ENCODE measurements around the gene TRAFD1. TPM values are rescaled to one million over a fixed set of nuclear protein-coding genes. Genes with fewer than 3 reads are reported as not detected.
A peak's percentile ranks its signal among the peaks of the same experiment; 100 is the strongest.
"Not testable (repeated sequence)": the region's sequence is repeated elsewhere in the genome, so short reads cannot be mapped to it uniquely, and the experiment has no call there.

The TRAFD1 gene
- total RNA-seq, 1 donor from 2014 or later, result 36.8 TPM

DNA sequence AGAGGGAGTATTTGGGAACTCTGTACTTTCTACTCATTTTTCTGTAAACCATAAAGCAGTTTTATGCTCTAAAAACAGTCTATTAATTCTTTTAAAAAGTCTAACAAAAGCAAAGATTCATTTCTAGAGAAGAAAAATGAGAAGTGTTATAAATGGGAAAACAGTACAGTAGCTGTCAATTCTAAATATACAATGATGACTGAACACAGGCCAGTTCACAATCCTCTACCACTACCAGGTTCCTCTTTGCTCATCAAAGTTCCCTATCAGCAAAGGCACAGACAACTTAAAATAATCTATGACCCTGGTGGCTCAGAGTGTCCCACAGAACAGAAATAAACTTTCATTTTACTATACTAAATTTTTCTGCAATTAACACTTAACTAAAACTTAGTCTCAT lies 29.3 kb upstream of the TRAFD1 start:
- DNase-seq (ENCODE audit: extremely low spot score in 2 of 2), result no peak
- peaks cover 0 to 32% of the 10 kb centered on the region in 2 donors for H3K36me3 ChIP-seq
- H3K27me3 ChIP-seq, result no peaks in the 10 kb centered on the region
- no peak overlapping the region for H3K4me3 ChIP-seq
- no peaks in the 10 kb centered on the region for H3K9me3 ChIP-seq
- intact Hi-C loops (cut with DNase I), result no loop called here
- H3K4me1 ChIP-seq, result no peaks in the 10 kb centered on the region
- TF ChIP-seq CTCF (IDR thresholded peaks at IDR 0.05) (no peak), POLR2A (IDR thresholded peaks at IDR 0.05) (no peak), POLR2AphosphoS5 (IDR thresholded peaks at IDR 0.05; ENCODE audit: insufficient read depth in 1 of 2, low read depth in 1 of 2) (no peak)
- no peak overlapping the region for H3K27ac ChIP-seq

GRCh38 chr12:112096667-112097066 lies 28.7 kb upstream of the TRAFD1 start:
- Histone ChIP-seq H3K9me3 (no peaks in the 10 kb centered on the region), H3K27ac (no peak overlapping the region), H3K27me3 (no peaks in the 10 kb centered on the region), H3K4me1 (no peaks in the 10 kb centered on the region), H3K36me3 (peaks cover 0 to 30% of the 10 kb centered on the region in 2 donors), H3K4me3 (no peak overlapping the region)
- no peak for DNase-seq (ENCODE audit: extremely low spot score in 2 of 2)
- intact Hi-C loops (cut with DNase I), result no loop called here
- TF ChIP-seq POLR2AphosphoS5 (IDR thresholded peaks at IDR 0.05; ENCODE audit: insufficient read depth in 1 of 2, low read depth in 1 of 2), result peak in 1 of 2 donors; percentile 43
- no peak for TF ChIP-seq POLR2A (IDR thresholded peaks at IDR 0.05)

DNA sequence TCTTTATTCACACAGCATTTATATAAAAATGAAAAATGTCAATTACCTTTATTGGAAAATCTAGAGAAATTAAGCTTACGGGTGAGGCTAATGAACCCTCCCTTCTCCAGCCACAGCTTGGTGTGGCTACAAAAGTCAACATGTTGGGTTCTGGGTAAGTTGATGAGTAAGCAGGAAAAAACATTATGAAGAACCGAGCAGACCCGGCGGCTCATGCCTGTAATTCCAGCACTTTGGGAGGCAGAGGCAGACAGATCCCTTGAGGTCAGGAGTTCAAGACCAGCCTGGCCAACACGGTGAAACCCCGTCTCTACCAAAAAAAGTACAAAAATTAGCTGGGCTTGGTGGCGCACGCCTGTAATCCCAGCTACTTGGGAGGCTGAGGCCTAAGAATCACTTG lies 27.7 kb upstream of the TRAFD1 start:
- H3K4me1 ChIP-seq, result no peaks in the 10 kb centered on the region
- H3K36me3 ChIP-seq, result peaks cover 0 to 23% of the 10 kb centered on the region in 2 donors
- intact Hi-C loops (cut with DNase I), result no loop called here
- no peak overlapping the region for H3K27ac ChIP-seq
- H3K27me3 ChIP-seq, result no peaks in the 10 kb centered on the region
- H3K4me3 ChIP-seq, result no peak overlapping the region
- TF ChIP-seq POLR2AphosphoS5 (IDR thresholded peaks at IDR 0.05; ENCODE audit: insufficient read depth in 1 of 2, low read depth in 1 of 2), result no peak
- no peak for TF ChIP-seq CTCF (IDR thresholded peaks at IDR 0.05)
- TF ChIP-seq POLR2A (IDR thresholded peaks at IDR 0.05), result no peak
- H3K9me3 ChIP-seq, result no peaks in the 10 kb centered on the region
- DNase-seq (ENCODE audit: extremely low spot score in 2 of 2), result no peak

DNA sequence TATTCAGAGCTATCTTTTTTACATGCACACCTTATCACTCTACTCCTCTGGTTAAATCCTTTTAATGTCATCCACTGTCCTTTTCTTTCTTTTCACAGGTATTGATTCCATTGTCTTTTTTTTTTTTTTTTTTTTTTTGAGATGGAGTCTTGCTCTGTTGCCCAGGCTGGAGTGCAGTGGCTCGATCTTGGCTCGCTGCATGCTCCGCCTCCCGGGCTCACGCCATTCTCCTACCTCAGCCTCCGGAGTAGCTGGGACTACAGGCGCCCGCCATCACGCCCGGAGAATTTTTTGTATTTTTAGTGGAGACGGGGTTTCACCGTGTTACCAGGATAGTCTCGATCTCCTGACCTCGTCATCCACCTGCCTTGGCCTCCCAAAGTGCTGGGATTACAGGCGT lies 24.9 kb upstream of the TRAFD1 start:
- H3K9me3 ChIP-seq; H3K27me3 ChIP-seq; H3K27ac ChIP-seq; DNase-seq (ENCODE audit: extremely low spot score in 2 of 2); intact Hi-C loops (cut with DNase I); H3K4me3 ChIP-seq: not testable (repeated sequence)
- Histone ChIP-seq H3K36me3 (peaks cover 0 to 18% of the 10 kb centered on the region in 2 donors), H3K4me1 (peaks cover 23% of the 10 kb centered on the region)

DNA sequence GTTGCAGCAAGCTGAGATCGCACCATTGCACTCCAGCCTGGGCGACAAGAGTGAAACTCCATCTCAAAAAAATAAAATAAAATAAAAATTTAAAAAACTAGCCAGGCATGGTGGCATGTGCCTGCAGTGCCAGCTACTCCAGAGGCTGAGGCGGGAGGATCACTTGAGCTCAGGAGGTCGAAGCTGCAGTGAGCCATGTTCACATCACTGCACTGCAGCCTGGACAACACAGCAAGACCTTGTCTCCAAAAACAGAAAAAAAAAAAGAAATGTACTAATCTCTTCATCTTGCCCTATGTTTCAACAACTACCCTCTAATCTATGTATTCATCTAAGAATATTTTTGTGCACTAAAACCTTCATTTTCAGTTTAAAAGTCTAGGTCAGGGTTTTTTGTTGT lies 23.2 kb upstream of the TRAFD1 start:
- Histone ChIP-seq H3K9me3 (no peaks in the 10 kb centered on the region), H3K4me1 (peaks cover 38% of the 10 kb centered on the region), H3K27ac (no peak overlapping the region), H3K4me3 (no peak overlapping the region), H3K36me3 (peaks cover 0 to 14% of the 10 kb centered on the region in 2 donors), H3K27me3 (no peaks in the 10 kb centered on the region)
- TF ChIP-seq POLR2A (IDR thresholded peaks at IDR 0.05) (no peak), POLR2AphosphoS5 (IDR thresholded peaks at IDR 0.05; ENCODE audit: insufficient read depth in 1 of 2, low read depth in 1 of 2) (no peak), CTCF (IDR thresholded peaks at IDR 0.05) (no peak)
- intact Hi-C loops (cut with DNase I), result no loop called here
- no peak for DNase-seq (ENCODE audit: extremely low spot score in 2 of 2)

- intact Hi-C loops (cut with DNase I); DNase-seq (ENCODE audit: extremely low spot score in 2 of 2): not testable (repeated sequence)
- peaks cover 44% of the 10 kb centered on the region for H3K4me1 ChIP-seq
Observed at GRCh38 chr12:112102746-112103145, 22.6 kb upstream of the TRAFD1 start.

More at GRCh38 chr12:112102746-112103145, 22.6 kb upstream of the TRAFD1 start:
- H3K9me3 ChIP-seq, H3K4me3 ChIP-seq, H3K27me3 ChIP-seq, H3K27ac ChIP-seq: not testable (repeated sequence)
- peaks cover 0 to 14% of the 10 kb centered on the region in 2 donors for H3K36me3 ChIP-seq

Data from vagina (tissue), 2 donors.